IgD-negative memory B cell (primary cell): ENCODE measurements around the gene TRUB2. TPM values are rescaled to one million over a fixed set of nuclear protein-coding genes. Genes with fewer than 3 reads are reported as not detected.

Source experiments
- H3K27ac Mint-ChIP-seq, 3 donors: one replicate each; pipeline ENCODE4 v1.8.0; 2020 to 2022; ENCODE audit warnings: mild to moderate bottlenecking in 3 of 3, mixed read lengths in 3 of 3, moderate library complexity in 1 of 3
- H3K27me3 Mint-ChIP-seq: one replicate; pipeline ENCODE4 v1.8.0; 2021; ENCODE audit warnings: mixed read lengths
- H3K36me3 Mint-ChIP-seq: one replicate; pipeline ENCODE4 v1.8.0; 2020; ENCODE audit warnings: mild to moderate bottlenecking, mixed read lengths
- H3K4me1 Mint-ChIP-seq, 3 donors: one replicate each; pipeline ENCODE4 v1.8.0; 2020 to 2022; ENCODE audit warnings: mixed read lengths in 3 of 3, mild to moderate bottlenecking in 1 of 3
- H3K4me3 Mint-ChIP-seq, 4 donors: one replicate each; pipeline ENCODE4 v1.8.0; 2020 to 2022; ENCODE audit warnings: mild to moderate bottlenecking in 4 of 4, mixed read lengths in 4 of 4, moderate library complexity in 3 of 4
- H3K9me3 Mint-ChIP-seq, 3 donors: one replicate each; pipeline ENCODE4 v1.8.0; 2020 to 2021; ENCODE audit warnings: mixed read lengths in 3 of 3, mild to moderate bottlenecking in 1 of 3
- polyA plus RNA-seq: library from polyadenylated mRNA; unstranded; fragments of 300-500 nt; fragmentation: Illumina TruSeq; gene quantifications from one replicate; pipeline ENCODE4 v1.2.3, GENCODE V29; 2021

TRUB2 gene
- polyA plus RNA-seq, 1 donor from 2014 or later: 27.6 TPM

- H3K27me3 Mint-ChIP-seq: no peaks in the 10 kb centered on the region
- peaks cover 6% of the 10 kb centered on the region for H3K36me3 Mint-ChIP-seq
- no peaks in the 10 kb centered on the region for H3K9me3 Mint-ChIP-seq
- H3K4me3 Mint-ChIP-seq: peak overlapping the region in 3 of 4 donors; percentile 78 to 98 (median 95)
- H3K4me1 Mint-ChIP-seq: peaks cover 7 to 20% (median 7%) of the 10 kb centered on the region in 3 donors
- H3K27ac Mint-ChIP-seq: peak overlapping the region in 2 of 3 donors; percentile 71 to 95
Measured at GRCh38 chr9:128324401-128324800, 2.2 kb upstream of the TRUB2 start.

GRCh38 chr9:128323791-128324190, 1.5 kb upstream of the TRUB2 start:
- peak overlapping the region; percentile 77 to 99 (median 96) for H3K4me3 Mint-ChIP-seq
- H3K27ac Mint-ChIP-seq: peak overlapping the region; percentile 64 to 100 (median 95)
- peaks cover 6% of the 10 kb centered on the region for H3K36me3 Mint-ChIP-seq
- H3K4me1 Mint-ChIP-seq: peaks cover 7 to 20% (median 7%) of the 10 kb centered on the region in 3 donors
- H3K27me3 Mint-ChIP-seq: no peaks in the 10 kb centered on the region
- no peaks in the 10 kb centered on the region for H3K9me3 Mint-ChIP-seq

DNA sequence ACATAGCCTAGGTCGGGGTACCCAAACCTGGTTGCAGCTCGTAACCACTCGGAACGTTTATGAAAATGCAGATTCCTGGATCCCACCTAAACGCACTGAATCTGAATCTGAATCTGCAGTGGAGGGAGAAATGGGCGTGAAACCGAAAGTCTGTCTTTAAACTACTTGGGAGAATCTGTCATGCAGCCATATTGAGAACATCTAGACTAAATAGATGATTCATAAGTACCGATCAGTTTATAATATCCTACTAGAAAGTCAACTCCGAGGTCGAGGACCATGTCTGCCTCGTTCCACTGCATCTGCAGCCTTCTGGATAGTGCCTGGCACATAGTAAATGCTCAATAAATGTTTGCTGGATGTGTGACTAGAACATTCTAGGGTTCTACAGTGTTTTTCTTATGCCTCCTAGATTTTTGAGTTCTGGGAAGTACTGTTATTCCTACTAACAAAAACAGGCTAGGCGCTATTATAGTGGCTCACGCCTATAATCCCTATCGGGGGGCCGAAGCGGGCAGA, 1.0 kb upstream of the TRUB2 start:
- no peaks in the 10 kb centered on the region for H3K27me3 Mint-ChIP-seq
- H3K27ac Mint-ChIP-seq: peak overlapping the region; percentile 94 to 100 (median 95)
- H3K4me1 Mint-ChIP-seq: peaks cover 7 to 20% (median 7%) of the 10 kb centered on the region in 3 donors
- H3K36me3 Mint-ChIP-seq: peaks cover 6% of the 10 kb centered on the region
- no peaks in the 10 kb centered on the region for H3K9me3 Mint-ChIP-seq
- H3K4me3 Mint-ChIP-seq: peak overlapping the region; percentile 95 to 99 (median 98)

- H3K27me3 Mint-ChIP-seq: no peaks in the 10 kb centered on the region
- peak overlapping the region; percentile 95 to 99 (median 98) for H3K4me3 Mint-ChIP-seq
- H3K36me3 Mint-ChIP-seq: peaks cover 8% of the 10 kb centered on the region
- H3K4me1 Mint-ChIP-seq: peaks cover 7 to 20% (median 7%) of the 10 kb centered on the region in 3 donors
- H3K27ac Mint-ChIP-seq: peak overlapping the region; percentile 94 to 100 (median 95)
- no peaks in the 10 kb centered on the region for H3K9me3 Mint-ChIP-seq
Measured at GRCh38 chr9:128321879-128322403, 306 bp downstream of the TRUB2 start.

- H3K4me3 Mint-ChIP-seq: peak overlapping the region in 2 of 4 donors; percentile 95 to 99
- H3K36me3 Mint-ChIP-seq: peaks cover 10% of the 10 kb centered on the region
- H3K27ac Mint-ChIP-seq: peak overlapping the region in 2 of 3 donors; percentile 82 to 95
- no peaks in the 10 kb centered on the region for H3K27me3 Mint-ChIP-seq
- H3K4me1 Mint-ChIP-seq: peaks cover 7 to 20% (median 7%) of the 10 kb centered on the region in 3 donors
- H3K9me3 Mint-ChIP-seq: no peaks in the 10 kb centered on the region
Measured at GRCh38 chr9:128321343-128321742, 904 bp downstream of the TRUB2 start.

- H3K27me3 Mint-ChIP-seq: no peaks in the 10 kb centered on the region
- peaks cover 2 to 7% (median 7%) of the 10 kb centered on the region in 3 donors for H3K4me1 Mint-ChIP-seq
- H3K4me3 Mint-ChIP-seq: peak overlapping the region in 1 of 4 donors; percentile 43
Measured at GRCh38 chr9:128317629-128318028, 4.6 kb downstream of the TRUB2 start.

GRCh38 chr9:128316421-128316820, 5.8 kb downstream of the TRUB2 start:
- H3K4me3 Mint-ChIP-seq: no peak overlapping the region
- H3K36me3 Mint-ChIP-seq: peaks cover 5% of the 10 kb centered on the region
- H3K9me3 Mint-ChIP-seq: no peaks in the 10 kb centered on the region
- no peaks in the 10 kb centered on the region for H3K4me1 Mint-ChIP-seq
- no peaks in the 10 kb centered on the region for H3K27me3 Mint-ChIP-seq
- no peak overlapping the region for H3K27ac Mint-ChIP-seq

More at GRCh38 chr9:128317629-128318028, 4.6 kb downstream of the TRUB2 start:
- Mint-ChIP-seq H3K27ac (no peak overlapping the region), H3K9me3 (no peaks in the 10 kb centered on the region), H3K36me3 (peaks cover 5% of the 10 kb centered on the region)

DNA sequence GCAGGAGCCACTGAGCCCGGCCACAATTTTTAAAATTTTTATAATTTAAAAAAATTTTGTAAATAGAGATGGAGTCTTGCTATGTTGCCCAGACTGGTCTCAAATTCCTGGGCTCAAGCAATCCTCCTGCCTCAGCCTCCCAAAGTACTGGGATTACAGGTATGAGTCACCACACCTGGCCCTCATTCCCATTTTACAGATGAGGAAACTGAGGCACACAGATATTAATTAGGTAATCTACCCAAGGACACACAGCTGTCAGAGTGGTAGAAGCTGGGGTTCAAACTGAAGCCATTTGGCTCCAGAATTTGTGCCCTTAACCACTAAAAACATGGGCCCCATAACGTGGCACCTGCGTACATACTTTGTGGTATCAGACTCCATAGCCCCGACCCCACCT, 7.5 kb downstream of the TRUB2 start:
- no peaks in the 10 kb centered on the region for H3K9me3 Mint-ChIP-seq
- H3K4me1 Mint-ChIP-seq: no peaks in the 10 kb centered on the region
- H3K27ac Mint-ChIP-seq: no peak overlapping the region
- H3K4me3 Mint-ChIP-seq: no peak overlapping the region
- H3K36me3 Mint-ChIP-seq: peaks cover 5% of the 10 kb centered on the region
- H3K27me3 Mint-ChIP-seq: no peaks in the 10 kb centered on the region

GRCh38 chr9:128310461-128310860, 11.8 kb downstream of the TRUB2 start:
- H3K27me3 Mint-ChIP-seq: no peaks in the 10 kb centered on the region
- no peaks in the 10 kb centered on the region for H3K9me3 Mint-ChIP-seq
- H3K4me3 Mint-ChIP-seq: no peak overlapping the region
- H3K36me3 Mint-ChIP-seq: no peaks in the 10 kb centered on the region
- peaks cover 0 to 1% (median 0%) of the 10 kb centered on the region in 3 donors for H3K4me1 Mint-ChIP-seq
- H3K27ac Mint-ChIP-seq: no peak overlapping the region

GRCh38 chr9:128309551-128309950, 12.7 kb downstream of the TRUB2 start:
- H3K4me3 Mint-ChIP-seq: no peak overlapping the region
- peaks cover 0 to 2% (median 0%) of the 10 kb centered on the region in 3 donors for H3K4me1 Mint-ChIP-seq
- H3K36me3 Mint-ChIP-seq: no peaks in the 10 kb centered on the region
- no peaks in the 10 kb centered on the region for H3K9me3 Mint-ChIP-seq
- H3K27ac Mint-ChIP-seq: no peak overlapping the region
- H3K27me3 Mint-ChIP-seq: no peaks in the 10 kb centered on the region

GRCh38 chr9:128304971-128305288, 17.3 kb downstream of the TRUB2 start:
- Mint-ChIP-seq H3K27me3 (no peaks in the 10 kb centered on the region), H3K36me3 (no peaks in the 10 kb centered on the region), H3K4me1 (peaks cover 0 to 2% (median 0%) of the 10 kb centered on the region in 3 donors), H3K9me3 (no peaks in the 10 kb centered on the region), H3K4me3 (no peak overlapping the region), H3K27ac (peak overlapping the region in 1 of 3 donors; percentile 55)

GRCh38 chr9:128304136-128304970, 17.9 kb downstream of the TRUB2 start:
- Mint-ChIP-seq H3K9me3 (no peaks in the 10 kb centered on the region), H3K27me3 (no peaks in the 10 kb centered on the region), H3K27ac (peak overlapping the region in 2 of 3 donors; percentile 55 to 76), H3K36me3 (no peaks in the 10 kb centered on the region), H3K4me3 (peak overlapping the region in 1 of 4 donors; percentile 70), H3K4me1 (peaks cover 0 to 2% (median 0%) of the 10 kb centered on the region in 3 donors)

DNA sequence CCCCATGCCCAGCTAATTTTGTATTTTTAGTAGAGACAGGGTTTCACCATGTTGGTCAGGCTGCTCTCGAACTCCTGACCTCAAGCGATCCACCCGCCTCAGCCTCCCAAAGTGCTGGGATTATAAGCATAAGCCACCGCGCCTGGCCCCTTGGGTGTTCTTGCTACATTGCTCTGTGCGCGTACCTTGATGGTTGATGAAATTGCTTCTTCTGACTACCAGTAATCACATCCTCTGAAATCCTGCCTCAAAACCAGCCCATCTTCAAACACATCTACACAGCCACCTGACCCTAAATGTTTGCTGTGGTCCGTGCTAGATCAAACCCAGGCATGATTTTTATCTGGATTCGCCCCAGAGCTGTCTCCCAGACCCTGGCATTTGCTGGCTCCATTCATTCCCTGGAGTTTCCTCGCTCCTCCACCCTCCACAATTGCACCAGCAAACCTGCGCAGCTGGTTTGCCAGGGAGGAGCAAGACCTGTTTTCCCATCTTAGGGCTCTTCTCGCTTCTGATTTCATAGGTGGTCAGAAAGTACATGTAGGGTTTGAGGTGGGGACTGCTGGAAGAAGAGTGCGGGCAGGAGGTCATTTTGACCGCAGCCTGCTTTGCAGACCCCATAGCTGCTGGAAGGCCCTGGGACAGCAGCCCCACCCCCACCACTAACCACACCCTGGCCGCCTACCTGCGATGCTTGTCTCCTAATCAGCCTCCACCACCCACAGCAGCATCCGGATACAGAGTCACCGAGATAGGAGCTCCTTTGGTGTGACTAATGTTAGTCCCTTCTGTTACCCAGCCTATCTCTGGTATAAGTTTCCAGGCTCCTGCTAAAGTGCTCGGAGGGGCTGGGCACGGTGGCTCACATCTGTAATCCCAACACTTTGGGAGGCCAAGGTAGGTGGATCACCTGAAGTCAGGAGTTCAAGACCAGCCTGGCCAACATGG, 23.4 kb downstream of the TRUB2 start:
- Mint-ChIP-seq H3K36me3 (no peaks in the 10 kb centered on the region), H3K27me3 (no peaks in the 10 kb centered on the region), H3K4me3 (no peak overlapping the region), H3K4me1 (peaks cover 0 to 1% (median 0%) of the 10 kb centered on the region in 3 donors), H3K9me3 (no peaks in the 10 kb centered on the region), H3K27ac (no peak overlapping the region)

DNA sequence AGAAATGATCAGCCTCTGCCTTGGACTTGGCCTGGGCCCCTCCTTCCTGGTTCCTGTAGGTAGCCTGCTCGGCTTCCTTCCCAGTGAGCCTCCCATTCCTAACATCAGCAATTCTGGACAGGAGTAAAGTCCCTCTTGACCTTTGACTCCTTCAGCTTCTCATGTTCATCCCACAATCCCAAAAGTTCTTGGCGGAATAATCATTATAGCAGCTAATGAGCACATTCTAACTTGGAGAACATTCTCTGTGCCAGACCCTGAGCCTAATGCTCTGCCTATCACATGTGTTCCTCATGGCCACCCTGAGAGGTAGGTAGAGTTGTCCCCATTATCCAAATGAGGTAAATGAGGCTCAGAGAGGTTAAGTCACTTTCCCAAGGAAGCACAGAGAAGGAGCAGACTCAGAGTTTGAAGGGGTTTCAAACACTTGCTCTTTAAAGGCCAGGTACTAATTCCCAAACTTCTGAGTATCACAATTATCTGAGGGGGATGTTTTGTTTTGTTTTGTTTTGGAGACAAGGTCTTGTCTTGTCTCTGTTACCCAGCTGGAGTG, 24.9 kb downstream of the TRUB2 start:
- H3K9me3 Mint-ChIP-seq: no peaks in the 10 kb centered on the region
- no peaks in the 10 kb centered on the region for H3K36me3 Mint-ChIP-seq
- H3K27me3 Mint-ChIP-seq: no peaks in the 10 kb centered on the region
- no peak overlapping the region for H3K27ac Mint-ChIP-seq
- no peak overlapping the region for H3K4me3 Mint-ChIP-seq
- H3K4me1 Mint-ChIP-seq: peaks cover 0 to 1% (median 0%) of the 10 kb centered on the region in 3 donors
